DOHH2 (cell line): ENCODE results near the gene ATP11A.

Experiments used
- H3F3A ChIP-seq: fragments of 200-600 bp; sonication (generic), shearing (Covaris generic); 2 replicates; pipeline ENCODE4 v1.6.0; 2016; ENCODE audit warnings: antibody characterized with exemption, mild to moderate bottlenecking; ENCODE audit not compliant: control insufficient read depth, insufficient read depth
- H3K27ac ChIP-seq: fragments of 200-600 bp; sonication (generic); 2 replicates; pipeline ENCODE4 v1.5.1; 2014; ENCODE audit warnings: low read depth, mild to moderate bottlenecking, low read length, moderate library complexity
- H3K27me3 ChIP-seq: fragments of 200-600 bp; sonication (generic); 2 replicates; pipeline ENCODE4 v1.6.1; 2014; ENCODE audit warnings: mild to moderate bottlenecking, low read length, mixed read lengths; ENCODE audit not compliant: control insufficient read depth
- H3K36me3 ChIP-seq: fragments of 200-600 bp; sonication (generic); 2 replicates; pipeline ENCODE4 v1.6.1; 2014; ENCODE audit warnings: mild to moderate bottlenecking, low read length, moderate library complexity, mixed read lengths; ENCODE audit not compliant: control insufficient read depth
- H3K4me1 ChIP-seq: fragments of 200-600 bp; sonication (generic); 2 replicates; pipeline ENCODE4 v1.6.1; 2014; ENCODE audit warnings: mild to moderate bottlenecking, low read length, mixed read lengths; ENCODE audit not compliant: control insufficient read depth
- H3K4me2 ChIP-seq: fragments of 200-600 bp; sonication (generic); 2 replicates; pipeline ENCODE4 v1.6.0; 2014; ENCODE audit warnings: mild to moderate bottlenecking, low read length, moderate library complexity
- H3K4me3 ChIP-seq: fragments of 200-600 bp; sonication (generic); 2 replicates; pipeline ENCODE4 v1.5.1; 2014; ENCODE audit warnings: mild to moderate bottlenecking, low read length, mixed read lengths
- H3K79me2 ChIP-seq: fragments of 200-600 bp; sonication (generic); 2 replicates; pipeline ENCODE4 v1.6.1; 2014; ENCODE audit warnings: mild to moderate bottlenecking, low read length, mixed read lengths; ENCODE audit not compliant: control insufficient read depth
- H3K9me2 ChIP-seq: fragments of 200-600 bp; sonication (generic); replicated peaks from 2 replicates; pipeline ENCODE4 v1.6.1; 2014; ENCODE audit warnings: mild to moderate bottlenecking, low read length, mixed read lengths; ENCODE audit not compliant: control insufficient read depth
- H3K9me3 ChIP-seq: fragments of 200-600 bp; sonication (generic); 2 replicates; pipeline ENCODE4 v1.6.1; 2014; ENCODE audit warnings: antibody characterized with exemption, low read length, mixed read lengths; ENCODE audit not compliant: control insufficient read depth, insufficient read depth
- H4K20me1 ChIP-seq: fragments of 200-600 bp; sonication (generic); 2 replicates; pipeline ENCODE4 v1.6.0; 2014; ENCODE audit warnings: low read depth, mild to moderate bottlenecking, antibody characterized with exemption, low read length, moderate library complexity; ENCODE audit not compliant: control insufficient read depth, insufficient read depth
- CTCF ChIP-seq: fragments of 200-600 bp; sonication (generic); IDR thresholded peaks from one replicate; pipeline ENCODE4 v1.5.1; 2014; ENCODE audit warnings: antibody characterized with exemption, mild to moderate bottlenecking, low read depth, low read length; ENCODE audit not compliant: poor library complexity, severe bottlenecking
- EZH2phosphoT487 ChIP-seq: fragments of 200-600 bp; sonication (generic); IDR thresholded peaks from 2 replicates; pipeline ENCODE4 v1.6.1; 2017; ENCODE audit warnings: borderline replicate concordance, mild to moderate bottlenecking, antibody characterized with exemption, low read length, moderate library complexity, mixed read lengths

ATP11A gene

GRCh38 chr13:112704308-112705145 is 14.7 kb downstream of the ATP11A start:
- Histone ChIP-seq H3K79me2 (peaks cover 77% of the 10 kb centered on the region), H3K4me3 (no peak overlapping the region), H3K4me2 (no peak overlapping the region), H3K4me1 (no peaks in the 10 kb centered on the region), H3K9me3 (no peaks in the 10 kb centered on the region), H3K27me3 (no peaks in the 10 kb centered on the region), H3K27ac (no peak overlapping the region), H4K20me1 (peaks cover 18% of the 10 kb centered on the region; the same call in 1 of the 2 replicates), H3K9me2 (no peaks in the 10 kb centered on the region), H3F3A (no peaks in the 10 kb centered on the region), H3K36me3 (no peaks in the 10 kb centered on the region)
- TF ChIP-seq CTCF, result no peak
- TF ChIP-seq EZH2phosphoT487, result no peak

DNA sequence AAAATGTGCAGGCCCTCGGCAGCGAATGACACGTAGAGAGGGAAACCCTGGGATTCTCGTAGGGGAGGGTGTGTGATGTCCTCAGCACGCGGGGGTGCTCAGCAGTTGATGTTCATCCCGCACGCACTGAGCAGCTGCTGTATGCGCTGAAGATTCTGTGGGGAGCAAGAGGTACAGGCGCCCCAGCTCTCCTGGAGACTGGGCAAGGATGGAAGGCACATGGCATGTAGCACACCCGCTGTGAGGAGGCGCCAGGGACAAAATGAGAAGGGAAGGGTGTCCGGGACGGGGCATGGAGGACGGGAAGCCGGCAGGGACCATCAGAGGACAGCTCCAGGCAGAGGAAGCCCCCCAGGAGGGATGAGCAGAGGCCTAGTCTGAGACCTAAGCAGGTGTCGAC is 15.4 kb downstream of the ATP11A start:
- Histone ChIP-seq H3K4me1 (no peaks in the 10 kb centered on the region), H4K20me1 (peaks cover 18% of the 10 kb centered on the region; the same call in 1 of the 2 replicates), H3K79me2 (peaks cover 74% of the 10 kb centered on the region), H3K4me3 (no peak overlapping the region), H3K27ac (no peak overlapping the region), H3K9me2 (no peaks in the 10 kb centered on the region), H3K4me2 (no peak overlapping the region), H3K27me3 (no peaks in the 10 kb centered on the region), H3K36me3 (no peaks in the 10 kb centered on the region), H3F3A (no peaks in the 10 kb centered on the region), H3K9me3 (no peaks in the 10 kb centered on the region)
- TF ChIP-seq EZH2phosphoT487, result no peak
- TF ChIP-seq CTCF, result no peak

DNA sequence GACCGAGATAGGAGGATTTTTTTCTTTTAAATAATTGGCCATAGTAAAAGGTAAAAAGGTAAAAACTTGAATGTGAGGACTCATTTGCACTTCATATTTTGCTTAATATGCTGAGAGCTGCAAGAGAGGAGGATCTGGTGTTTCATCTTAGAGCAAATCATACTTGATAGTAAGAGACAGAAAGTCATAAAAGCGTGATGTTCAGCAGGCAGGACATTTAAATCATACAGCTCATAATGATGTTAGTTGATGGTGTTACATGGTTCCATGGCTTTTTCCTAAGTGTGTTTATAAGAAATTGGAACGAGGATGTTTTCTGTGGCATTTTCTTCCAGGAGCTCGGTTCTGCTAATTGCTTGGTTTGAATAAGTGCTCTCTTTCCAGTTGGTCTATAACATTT is 16.3 kb downstream of the ATP11A start:
- no peaks in the 10 kb centered on the region for H3F3A ChIP-seq
- no peak overlapping the region for H3K27ac ChIP-seq
- H3K4me1 ChIP-seq, result no peaks in the 10 kb centered on the region
- no peaks in the 10 kb centered on the region for H3K36me3 ChIP-seq
- H3K9me3 ChIP-seq, result no peaks in the 10 kb centered on the region
- TF ChIP-seq CTCF (no peak), EZH2phosphoT487 (no peak)
- H3K4me3 ChIP-seq, result no peak overlapping the region
- H4K20me1 ChIP-seq, result peaks cover 18% of the 10 kb centered on the region; the same call in 1 of the 2 replicates
- H3K79me2 ChIP-seq, result peaks cover 68% of the 10 kb centered on the region
- H3K9me2 ChIP-seq, result no peaks in the 10 kb centered on the region
- H3K27me3 ChIP-seq, result no peaks in the 10 kb centered on the region
- no peak overlapping the region for H3K4me2 ChIP-seq
